GM12878 (cell line): ENCODE data around the gene RCAN1. TPM values are rescaled to one million over a fixed set of nuclear protein-coding genes. Genes with fewer than 3 reads are reported as not detected.

Experiments used
- ATAC-seq: fragments of 200-7000 bp; cut with Tn5 transposase; 3 replicates; pipeline ENCODE4 v1.9.1; 2020; ENCODE audit warnings: mild to moderate bottlenecking, moderate library complexity
- BruUV-seq: library from RNA; stranded (reverse); fragments of 400-500 nt; replicated peaks from 2 replicates; lab custom pipeline; 2021; lab: Mats Ljungman, UMichigan
- CTCF ChIA-PET: fragments of 300-600 bp; sonication (Branson Sonifier 250); formaldehyde crosslinking; extraction: SDS; loops from one replicate; lab custom pipeline; 2021; ENCODE audit warnings: inconsistent platforms; lab: Yijun Ruan, JAX
- POLR2A ChIA-PET: fragments of 350-600 bp; formaldehyde crosslinking; extraction: SDS; loops from one replicate; lab custom pipeline; 2021; ENCODE audit warnings: inconsistent platforms; lab: Charles Lee
- RAD21 ChIA-PET: fragments of 300-600 bp; sonication (Branson Sonifier 250); formaldehyde crosslinking; loops from one replicate; lab custom pipeline; 2023; ENCODE audit warnings: antibody characterized with exemption; ENCODE audit not compliant: unreplicated experiment; lab: Charles Lee
- SMC1A ChIA-PET: fragments of 300-600 bp; sonication (Branson Sonifier 250); formaldehyde crosslinking; loops from one replicate; lab custom pipeline; 2023; ENCODE audit not compliant: unreplicated experiment, uncharacterized antibody; lab: Charles Lee
- DNase-seq: peaks from one replicate; pipeline ENCODE4 v3.0.0-alpha.2; 2011; ENCODE audit warnings: low read depth, low spot score
- FAIRE-seq: peaks from 3 replicates; lab custom pipeline; 2011; peaks lifted over from hg19 to GRCh38; lab: Jason Lieb, UNC
- H2AFZ ChIP-seq: 2 replicates; pipeline ENCODE4 v1.6.0; 2011; ENCODE audit warnings: low read depth, low read length, control low read depth; ENCODE audit not compliant: control insufficient read depth
- H3K27ac ChIP-seq: 2 replicates; pipeline ENCODE4 v1.5.1; 2011; ENCODE audit warnings: control low read depth; ENCODE audit not compliant: control insufficient read depth, insufficient read depth
- H3K27me3 ChIP-seq, 2 experiments: replicated peaks in 1 of 2; 2 replicates each; pipeline versions ENCODE4 v1.6.0 to v1.6.1; 2011; ENCODE audit warnings: low read length in 1 of 2; ENCODE audit not compliant: control insufficient read depth in 2 of 2, insufficient read depth in 2 of 2
- H3K36me3 ChIP-seq, 2 experiments: 2 replicates each; pipeline ENCODE4 v1.5.1; 2011; ENCODE audit warnings: low read length in 1 of 2; ENCODE audit not compliant: control insufficient read depth in 2 of 2, insufficient read depth in 2 of 2
- H3K4me1 ChIP-seq: 2 replicates; pipeline ENCODE4 v1.6.1; 2011; ENCODE audit warnings: mild to moderate bottlenecking, low read length, moderate library complexity, mixed read lengths; ENCODE audit not compliant: control insufficient read depth, insufficient read depth
- H3K4me2 ChIP-seq: 2 replicates; pipeline ENCODE4 v1.6.0; 2011; ENCODE audit warnings: control low read depth; ENCODE audit not compliant: control insufficient read depth, insufficient read depth
- H3K4me3 ChIP-seq: fragments of 200-600 bp; sonication (generic); 2 replicates; pipeline ENCODE4 v1.5.1; 2016
- H3K79me2 ChIP-seq: 2 replicates; pipeline ENCODE4 v1.6.0; 2011; ENCODE audit warnings: low read length; ENCODE audit not compliant: control insufficient read depth, insufficient read depth
- H3K9ac ChIP-seq: 2 replicates; pipeline ENCODE4 v1.8.0; 2011; ENCODE audit warnings: low read length, control low read depth, mixed read lengths; ENCODE audit not compliant: control insufficient read depth, insufficient read depth
- H3K9me3 ChIP-seq: replicated peaks from 3 replicates; pipeline ENCODE4 v1.5.1; 2011; ENCODE audit warnings: mild to moderate bottlenecking, low read length; ENCODE audit not compliant: control insufficient read depth, insufficient read depth
- H4K20me1 ChIP-seq: 2 replicates; pipeline ENCODE4 v1.6.0; 2011; ENCODE audit not compliant: control insufficient read depth, insufficient read depth
- ATF7 ChIP-seq: fragments of 450-650 bp; IDR thresholded peaks from 2 replicates; pipeline ENCODE4 v1.6.1; 2016; ENCODE audit warnings: low read depth, mild to moderate bottlenecking
- DPF2 ChIP-seq: fragments of 450-650 bp; IDR thresholded peaks from 2 replicates; pipeline ENCODE4 v1.6.1; 2017; ENCODE audit warnings: mild to moderate bottlenecking
- FOXK2 ChIP-seq: fragments of 450-650 bp; IDR thresholded peaks from 2 replicates; pipeline ENCODE4 v1.6.1; 2017; ENCODE audit warnings: mild to moderate bottlenecking, moderate library complexity
- MEF2A ChIP-seq: IDR thresholded peaks from 2 replicates; pipeline ENCODE4 v1.6.1; 2011; ENCODE audit warnings: low read depth, mild to moderate bottlenecking, low read length, moderate library complexity; ENCODE audit not compliant: insufficient read depth
- MYC ChIP-seq: IDR thresholded peaks from 2 replicates; pipeline ENCODE4 v1.6.1; 2011; ENCODE audit warnings: mild to moderate bottlenecking, low read length, moderate library complexity, inconsistent platforms; ENCODE audit not compliant: insufficient read depth, insufficient replicate concordance, insufficient read length, severe bottlenecking
- NFIC ChIP-seq: IDR thresholded peaks from 2 replicates; pipeline ENCODE4 v1.6.1; 2012; ENCODE audit warnings: low read depth, mild to moderate bottlenecking, inconsistent platforms, low read length, moderate library complexity
- RB1 ChIP-seq: fragments of 450-650 bp; formaldehyde crosslinking; IDR thresholded peaks from 2 replicates; pipeline ENCODE4 v1.6.1; 2017; ENCODE audit warnings: mild to moderate bottlenecking, borderline replicate concordance
- SMAD1 ChIP-seq: fragments of 450-650 bp; IDR thresholded peaks from 2 replicates; pipeline ENCODE4 v1.6.1; 2018; ENCODE audit warnings: mild to moderate bottlenecking, low read depth; ENCODE audit not compliant: partially characterized antibody
- SP1 ChIP-seq: IDR thresholded peaks from one replicate; pipeline ENCODE4 v1.6.1; 2011; ENCODE audit warnings: low read depth, low read length
- SRF ChIP-seq, 2 experiments: IDR thresholded peaks; 2 replicates each; pipeline ENCODE4 v1.6.1; 2011; ENCODE audit warnings: low read depth in 2 of 2, low read length in 2 of 2, mild to moderate bottlenecking in 1 of 2, moderate library complexity in 1 of 2
- TCF12 ChIP-seq: IDR thresholded peaks from 2 replicates; pipeline ENCODE4 v1.6.1; 2011; ENCODE audit warnings: low read depth, mild to moderate bottlenecking, low read length
- WGBS: methylation state at CpG from one replicate; pipeline ENCODE4 v1.1.6; 2016; ENCODE audit warnings: low lambda C conversion rate; ENCODE audit not compliant: insufficient replicate concordance, insufficient coverage; ENCODE audit errors: missing lambda C conversion rate; 5-methylcytosine and 5-hydroxymethylcytosine counted together
- in situ Hi-C: fragments of 300-500 bp; cut with MboI; formaldehyde crosslinking; loops from 9 replicates; pipeline ENCODE4 v1.14.3; 2018; ENCODE audit warnings: mixed read lengths
- intact Hi-C: fragments of 100-400 bp; cut with micrococcal nuclease; formaldehyde crosslinking; loops from one replicate; pipeline ENCODE4 v1.14.2; 2022; ENCODE audit not compliant: unreplicated experiment
- polyA plus RNA-seq, 11 experiments: library from polyadenylated mRNA; depleted of rRNA in 4 of 11; unstranded in 6 of 11; stranded (reverse) in 5 of 11; fragments of >200 nt; fragmentation: Nextera tagmentation in 4 of 11; fragmentation: Illumina TruSeq in 1 of 11; extraction: Ambion mirVana in 4 of 11; extraction: Trizol in 1 of 11; gene quantifications; 1 replicate in 1 of 11; 2 replicates in 10 of 11; pipeline versions ENCODE4 v1.2.1 to v1.2.3, GENCODE V29; 2011 to 2016; ENCODE audit warnings: inconsistent platforms in 2 of 11, missing spikeins in 2 of 11, low read depth in 1 of 11
- total RNA-seq, 4 experiments: library from RNA; depleted of rRNA in 3 of 4; stranded (reverse); fragments of >200 nt in 3 of 4; fragmentation: Illumina TruSeq in 1 of 4; extraction: Trizol in 1 of 4; gene quantifications; 2 replicates each; pipeline versions ENCODE4 v1.2.1 to v1.2.3, GENCODE V29; 2013 to 2021
- TF ChIP-seq, protein P1 (sequence below): fragments of 450-650 bp; conservative IDR thresholded peaks from 2 replicates; pipeline ENCODE4 v1.6.1; 2017; ENCODE audit warnings: mild to moderate bottlenecking, moderate library complexity

RCAN1 gene
- total and polyA plus RNA-seq, 10 of the 15 experiments (the other 5 are each of a cell fraction or from before 2014, with no cell fraction given), result 2.8 to 12.9 (median 10.5) TPM

DNA sequence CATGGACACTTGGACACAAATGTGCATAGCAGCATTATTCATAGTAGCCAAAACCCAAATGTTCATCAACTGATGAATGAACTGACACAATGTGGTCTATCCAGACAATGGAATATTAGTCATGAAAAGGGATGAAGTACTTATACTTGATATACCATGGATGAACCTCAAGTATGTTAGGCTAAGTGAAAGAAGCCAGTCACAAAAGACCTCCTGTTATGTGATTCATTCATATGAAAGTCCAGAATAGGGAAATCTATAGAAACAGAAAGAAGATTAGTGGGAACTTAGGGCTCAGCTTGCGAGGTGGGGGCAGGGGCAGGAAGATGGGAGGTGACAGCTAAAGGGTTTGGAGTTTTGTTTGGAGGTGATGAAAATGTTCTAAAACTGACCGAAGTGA lies 110.3 kb downstream of the RCAN1 start:
- no peak overlapping the region for H3K9ac ChIP-seq
- ChIA-PET SMC1A (no interaction called here), RAD21 (no interaction called here), POLR2A (interaction anchor here (0.6 kb wide), 1 partner anchor 321 kb away, joined by 3 read pairs; no protein-coding TSS in a partner anchor)
- no peaks in the 10 kb centered on the region for H3K27me3 ChIP-seq
- BruUV-seq, result no TSS peak
- ATAC-seq, result no peak
- intact Hi-C loops (no loop called here), in situ Hi-C loops (no loop called here)
- WGBS, result 70% methylated on average over 2 of the region's 2 CpGs
- FAIRE-seq, result no peak
- H3K79me2 ChIP-seq, result no peaks in the 10 kb centered on the region
- H3K4me3 ChIP-seq, result no peak overlapping the region
- H3K36me3 ChIP-seq, result no peaks in the 10 kb centered on the region
- no peak overlapping the region for H2AFZ ChIP-seq
- no peak for TF ChIP-seq MEF2A
- no peak for TF ChIP-seq SRF (IDR thresholded peaks at IDR 0.05; ENCODE audit: low read depth in 2 of 2, low read length in 2 of 2)
- TF ChIP-seq MYC, result no peak
- no peak for TF ChIP-seq SMAD1
- no peak for TF ChIP-seq DPF2
- TF ChIP-seq NFIC, result no peak
- TF ChIP-seq, all 136 proteins: peak for 0
- no peaks in the 10 kb centered on the region for H3K4me1 ChIP-seq
- no peaks in the 10 kb centered on the region for H4K20me1 ChIP-seq
- no peak overlapping the region for H3K4me2 ChIP-seq
- CTCF ChIA-PET, result no interaction called here
- no peak overlapping the region for H3K27ac ChIP-seq
- DNase-seq, result no peak
- H3K9me3 ChIP-seq, result no peaks in the 10 kb centered on the region

DNA sequence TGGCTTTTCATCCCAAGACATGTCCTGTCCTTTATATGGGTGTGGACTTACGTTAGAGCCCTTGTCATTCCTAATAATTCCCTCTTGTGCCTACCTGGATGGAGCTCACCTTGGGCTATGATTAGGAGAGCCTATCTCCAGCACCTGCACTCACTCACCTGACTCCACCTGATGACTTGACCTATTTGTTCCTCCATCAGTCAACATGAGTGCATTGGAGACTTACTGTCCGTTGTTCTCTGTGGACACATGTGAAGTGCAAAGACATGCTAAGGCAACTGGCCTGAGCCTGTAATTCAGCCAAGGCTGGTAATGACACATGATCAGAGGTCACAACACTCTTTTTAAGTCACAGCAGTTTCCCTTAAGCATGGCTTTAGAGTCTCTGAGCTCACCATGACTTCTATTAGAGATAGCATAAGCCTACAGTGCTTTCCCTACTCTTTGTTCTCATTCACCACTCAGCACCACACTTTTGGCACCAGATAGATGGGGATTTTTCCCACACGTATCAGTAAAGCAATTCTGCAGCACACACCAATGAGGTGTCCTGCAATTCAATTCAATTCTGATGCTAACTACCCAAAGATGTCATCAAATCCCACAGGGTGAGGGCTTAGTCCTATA lies 112.3 kb downstream of the RCAN1 start:
- DNase-seq (no peak), FAIRE-seq (no peak), ATAC-seq (no peak)
- no peaks in the 10 kb centered on the region for H3K79me2 ChIP-seq
- H3K4me1 ChIP-seq, result no peaks in the 10 kb centered on the region
- in situ Hi-C loops (no loop called here), intact Hi-C loops (no loop called here)
- CTCF ChIA-PET, result interaction anchor here (0.6 to 1.6 kb wide), 4 partner anchors 8 to 363 kb away, joined by 3 to 7 read pairs (median 4); no protein-coding TSS in a partner anchor
- H3K27me3 ChIP-seq, result no peaks in the 10 kb centered on the region
- no peaks in the 10 kb centered on the region for H3K36me3 ChIP-seq
- WGBS, result 43% methylated on average over 3 of the region's 3 CpGs
- no TSS peak for BruUV-seq
- H3K9ac ChIP-seq, result no peak overlapping the region
- H3K4me3 ChIP-seq, result no peak overlapping the region
- H3K27ac ChIP-seq, result no peak overlapping the region
- no peak overlapping the region for H3K4me2 ChIP-seq
- H4K20me1 ChIP-seq, result no peaks in the 10 kb centered on the region
- RAD21 ChIA-PET, result interaction anchor here (0.9 to 1.5 kb wide), 2 partner anchors 8 to 100 kb away, joined by 3 to 4 read pairs; no protein-coding TSS in a partner anchor
- H3K9me3 ChIP-seq, result no peaks in the 10 kb centered on the region; the same call in 2 of the 3 replicates
- no peak overlapping the region for H2AFZ ChIP-seq
- SMC1A ChIA-PET, result interaction anchor here (0.6 to 0.8 kb wide), 2 partner anchors 65 to 101 kb away, joined by 3 read pairs; no protein-coding TSS in a partner anchor
- POLR2A ChIA-PET, result no interaction called here
- TF ChIP-seq RB1 (no peak), TCF12 (no peak), FOXK2 (no peak), ATF7 (no peak), SP1 (no peak)
- TF ChIP-seq, protein P1, sequence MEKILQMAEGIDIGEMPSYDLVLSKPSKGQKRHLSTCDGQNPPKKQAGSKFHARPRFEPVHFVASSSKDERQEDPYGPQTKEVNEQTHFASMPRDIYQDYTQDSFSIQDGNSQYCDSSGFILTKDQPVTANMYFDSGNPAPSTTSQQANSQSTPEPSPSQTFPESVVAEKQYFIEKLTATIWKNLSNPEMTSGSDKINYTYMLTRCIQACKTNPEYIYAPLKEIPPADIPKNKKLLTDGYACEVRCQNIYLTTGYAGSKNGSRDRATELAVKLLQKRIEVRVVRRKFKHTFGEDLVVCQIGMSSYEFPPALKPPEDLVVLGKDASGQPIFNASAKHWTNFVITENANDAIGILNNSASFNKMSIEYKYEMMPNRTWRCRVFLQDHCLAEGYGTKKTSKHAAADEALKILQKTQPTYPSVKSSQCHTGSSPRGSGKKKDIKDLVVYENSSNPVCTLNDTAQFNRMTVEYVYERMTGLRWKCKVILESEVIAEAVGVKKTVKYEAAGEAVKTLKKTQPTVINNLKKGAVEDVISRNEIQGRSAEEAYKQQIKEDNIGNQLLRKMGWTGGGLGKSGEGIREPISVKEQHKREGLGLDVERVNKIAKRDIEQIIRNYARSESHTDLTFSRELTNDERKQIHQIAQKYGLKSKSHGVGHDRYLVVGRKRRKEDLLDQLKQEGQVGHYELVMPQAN, result no peak
